Measurements from ENCODE around the gene ZNF366. TPM values are rescaled to one million over a fixed set of nuclear protein-coding genes. Genes with fewer than 3 reads are reported as not detected.

ZNF366 gene
- total RNA-seq, 1 experiment from 2014 or later: not detected

DNA sequence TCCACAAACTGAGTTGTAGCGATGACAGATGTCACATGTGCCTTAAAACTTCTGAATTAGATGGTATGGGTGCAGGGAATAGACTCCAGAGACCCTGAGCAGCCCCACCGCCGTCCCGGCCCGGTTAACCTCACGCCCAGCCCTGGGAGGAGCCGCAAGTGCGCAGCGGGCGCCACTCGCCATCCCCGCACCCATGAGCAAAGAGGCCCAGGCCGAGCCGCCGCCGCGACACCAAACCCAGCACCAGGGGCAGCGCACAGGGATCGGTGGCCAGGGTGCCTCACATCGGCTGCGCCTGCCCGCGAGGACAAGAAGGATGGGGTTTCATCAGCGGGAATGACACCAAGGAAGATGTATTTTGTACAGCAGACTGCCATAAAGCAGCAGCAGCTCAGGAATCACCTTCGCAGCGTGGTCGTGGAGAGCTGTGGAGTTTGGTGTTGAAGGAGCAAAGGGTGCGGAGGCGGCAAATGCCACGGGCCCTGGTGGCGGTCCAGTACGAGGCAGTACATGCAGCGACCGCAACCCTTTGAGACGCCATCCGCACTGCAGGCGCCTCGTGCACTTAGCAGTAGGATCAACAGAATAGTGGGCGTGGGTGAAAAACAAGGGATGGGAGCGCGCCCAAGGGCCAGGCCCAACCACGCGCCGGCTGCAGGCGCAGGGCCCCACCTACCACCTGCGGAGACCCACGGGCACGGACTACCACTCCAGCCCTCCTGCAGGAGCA is 89.7 kb downstream of the ZNF366 start:
- no TSS peak for BruUV-seq (replicated peaks)
- POLR2A ChIA-PET: no interaction called here
- no peaks in the 10 kb centered on the region for H3K27me3 Mint-ChIP-seq (ENCODE audit: insufficient read depth, unreplicated experiment)
- CTCF ChIA-PET: no interaction called here
- intact Hi-C loops (cut with micrococcal nuclease): no loop called here
- H3K4me3 Mint-ChIP-seq (ENCODE audit: unreplicated experiment): no peak overlapping the region
- H3K4me1 Mint-ChIP-seq (ENCODE audit: insufficient read depth, unreplicated experiment): no peaks in the 10 kb centered on the region
- TF ChIP-seq, protein P1, sequence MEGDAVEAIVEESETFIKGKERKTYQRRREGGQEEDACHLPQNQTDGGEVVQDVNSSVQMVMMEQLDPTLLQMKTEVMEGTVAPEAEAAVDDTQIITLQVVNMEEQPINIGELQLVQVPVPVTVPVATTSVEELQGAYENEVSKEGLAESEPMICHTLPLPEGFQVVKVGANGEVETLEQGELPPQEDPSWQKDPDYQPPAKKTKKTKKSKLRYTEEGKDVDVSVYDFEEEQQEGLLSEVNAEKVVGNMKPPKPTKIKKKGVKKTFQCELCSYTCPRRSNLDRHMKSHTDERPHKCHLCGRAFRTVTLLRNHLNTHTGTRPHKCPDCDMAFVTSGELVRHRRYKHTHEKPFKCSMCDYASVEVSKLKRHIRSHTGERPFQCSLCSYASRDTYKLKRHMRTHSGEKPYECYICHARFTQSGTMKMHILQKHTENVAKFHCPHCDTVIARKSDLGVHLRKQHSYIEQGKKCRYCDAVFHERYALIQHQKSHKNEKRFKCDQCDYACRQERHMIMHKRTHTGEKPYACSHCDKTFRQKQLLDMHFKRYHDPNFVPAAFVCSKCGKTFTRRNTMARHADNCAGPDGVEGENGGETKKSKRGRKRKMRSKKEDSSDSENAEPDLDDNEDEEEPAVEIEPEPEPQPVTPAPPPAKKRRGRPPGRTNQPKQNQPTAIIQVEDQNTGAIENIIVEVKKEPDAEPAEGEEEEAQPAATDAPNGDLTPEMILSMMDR (IDR thresholded peaks at IDR 0.05; ENCODE audit: unreplicated experiment): no peak
- no peaks in the 10 kb centered on the region for H3K9me3 Mint-ChIP-seq (ENCODE audit: unreplicated experiment)
- H3K27ac Mint-ChIP-seq (ENCODE audit: low read depth, unreplicated experiment): no peak overlapping the region
- no peak for DNase-seq (ENCODE audit: unreplicated experiment)
- H3K36me3 Mint-ChIP-seq (ENCODE audit: insufficient read depth, unreplicated experiment): no peaks in the 10 kb centered on the region

DNA sequence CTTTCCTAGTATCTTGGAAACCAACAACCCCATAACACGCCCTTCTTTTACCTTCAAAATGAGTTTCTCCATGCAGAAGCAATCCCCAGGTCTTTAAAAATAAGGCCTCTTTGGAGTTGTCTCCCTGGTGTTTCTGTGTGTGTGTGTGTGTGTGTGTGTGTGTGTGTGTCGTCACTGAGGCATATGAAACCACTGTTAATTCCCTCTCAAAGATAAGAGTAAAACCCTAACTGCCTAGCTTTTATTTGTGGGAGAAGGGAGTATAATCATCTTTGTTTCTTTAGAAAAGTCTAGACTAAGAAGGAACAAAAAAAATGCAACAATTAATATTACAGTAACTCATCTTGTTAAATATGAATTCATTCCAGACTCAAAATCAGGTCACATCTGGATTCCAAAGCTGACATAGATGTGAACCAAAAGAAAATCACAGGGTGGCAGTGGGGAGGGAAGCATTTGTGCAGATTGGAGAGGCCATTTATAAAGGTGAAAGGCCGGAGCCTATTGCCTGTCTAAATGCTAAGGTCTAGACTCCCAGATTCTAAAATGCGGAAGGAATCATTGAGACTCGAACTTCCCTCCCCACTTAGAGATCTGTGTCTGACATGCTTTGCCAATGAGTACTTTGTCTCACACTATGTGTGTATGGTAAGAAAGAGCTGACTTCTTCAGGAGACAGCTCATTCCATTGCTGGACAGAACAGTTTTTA is 91.4 kb downstream of the ZNF366 start:
- POLR2A ChIA-PET: interaction anchor here (1.7 kb wide), 1 partner anchor 11 kb away, joined by 5 read pairs; no protein-coding TSS in a partner anchor
- intact Hi-C loops (cut with micrococcal nuclease): no loop called here
- no peak overlapping the region for H3K27ac Mint-ChIP-seq (ENCODE audit: low read depth, unreplicated experiment)

DNA sequence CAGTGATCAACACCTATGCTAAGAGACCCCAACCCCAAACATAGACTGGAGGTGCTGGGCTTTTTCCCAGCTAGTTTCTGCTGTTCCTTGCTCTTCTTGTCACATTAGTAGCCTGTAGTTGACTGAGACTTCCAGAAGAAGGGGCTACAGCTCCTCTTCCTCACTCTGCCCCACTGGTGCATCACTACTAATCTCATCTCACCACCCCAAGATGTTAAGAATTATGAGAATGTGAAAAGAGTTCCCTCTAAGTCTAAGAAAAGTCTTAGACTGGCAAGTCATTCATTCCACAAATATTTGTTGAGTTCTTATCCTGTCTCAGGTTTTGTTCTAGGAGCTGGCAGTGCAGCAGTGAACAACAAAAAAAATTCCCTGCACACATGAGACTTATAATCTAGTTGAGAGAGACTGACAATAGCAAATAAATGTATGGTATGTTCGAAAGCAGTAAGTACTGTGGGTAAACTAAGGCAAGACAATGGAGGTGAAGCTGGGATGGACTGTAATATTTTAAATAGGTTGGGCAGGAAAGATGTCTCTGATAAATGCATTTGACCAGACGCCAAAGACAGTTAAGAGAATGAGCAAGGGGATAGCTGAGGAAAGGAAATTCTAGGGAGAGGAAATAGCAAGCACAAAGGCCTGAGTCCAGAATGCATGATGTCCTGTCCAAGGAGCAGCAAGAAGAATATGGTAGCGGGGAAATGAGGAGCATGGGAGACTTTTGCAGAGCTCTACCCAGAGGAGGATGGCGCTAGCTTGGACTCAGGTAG is 94.7 kb downstream of the ZNF366 start:
- ChIA-PET CTCF (interaction anchor here (0.6 to 2.1 kb wide), 4 partner anchors 9 to 337 kb away, joined by 3 to 10 read pairs (median 3); no protein-coding TSS in a partner anchor), POLR2A (interaction anchor here (0.7 to 1.7 kb wide), 6 partner anchors 9 to 22 kb away, joined by 3 to 9 read pairs (median 4); no protein-coding TSS in a partner anchor)
- H3K27ac Mint-ChIP-seq (ENCODE audit: low read depth, unreplicated experiment): no peak overlapping the region
- H3K4me3 Mint-ChIP-seq (ENCODE audit: unreplicated experiment): no peak overlapping the region
- intact Hi-C loops (cut with micrococcal nuclease): no loop called here
- no peak for DNase-seq (ENCODE audit: unreplicated experiment)
- TF ChIP-seq, protein P1 (IDR thresholded peaks at IDR 0.05; ENCODE audit: unreplicated experiment): no peak
- no TSS peak for BruUV-seq (replicated peaks)
- H3K4me1 Mint-ChIP-seq (ENCODE audit: insufficient read depth, unreplicated experiment): peaks cover 10% of the 10 kb centered on the region
- H3K27me3 Mint-ChIP-seq (ENCODE audit: insufficient read depth, unreplicated experiment): no peaks in the 10 kb centered on the region
- H3K9me3 Mint-ChIP-seq (ENCODE audit: unreplicated experiment): no peaks in the 10 kb centered on the region
- H3K36me3 Mint-ChIP-seq (ENCODE audit: insufficient read depth, unreplicated experiment): no peaks in the 10 kb centered on the region

More for the DNA sequence above, 91.4 kb downstream of the ZNF366 start:
- Mint-ChIP-seq H3K4me3 (ENCODE audit: unreplicated experiment) (no peak overlapping the region), H3K4me1 (ENCODE audit: insufficient read depth, unreplicated experiment) (peaks cover 4% of the 10 kb centered on the region), H3K36me3 (ENCODE audit: insufficient read depth, unreplicated experiment) (no peaks in the 10 kb centered on the region), H3K27me3 (ENCODE audit: insufficient read depth, unreplicated experiment) (no peaks in the 10 kb centered on the region), H3K9me3 (ENCODE audit: unreplicated experiment) (no peaks in the 10 kb centered on the region)
- no TSS peak for BruUV-seq (replicated peaks)
- CTCF ChIA-PET: interaction anchor here (0.7 kb wide), 1 partner anchor 38 kb away, joined by 4 read pairs; no protein-coding TSS in a partner anchor
- TF ChIP-seq, protein P1 (IDR thresholded peaks at IDR 0.05; ENCODE audit: unreplicated experiment): no peak
- no peak for DNase-seq (ENCODE audit: unreplicated experiment)
